Activated B cell treated with CpG ODN at 0.5 μM for 24 hours (primary cell): Measurements from ENCODE around the gene PODNL1. TPM values are rescaled to one million over a fixed set of nuclear protein-coding genes. Genes with fewer than 3 reads are reported as not detected.

ENCODE experiments used
- ATAC-seq: fragments of 200-7000 bp; cut with Tn5 transposase; one replicate; pipeline ENCODE4 v1.10.0; 2021; ENCODE audit warnings: low read depth, mild to moderate bottlenecking, moderate library complexity
- CTCF ChIA-PET: fragments of 350-600 bp; sonication (Branson Sonifier 250); formaldehyde crosslinking; loops from one replicate; lab custom pipeline; 2021; ENCODE audit warnings: antibody characterized with exemption; lab: Charles Lee
- POLR2A ChIA-PET: fragments of 350-600 bp; sonication (Branson Sonifier 250); formaldehyde crosslinking; loops from one replicate; lab custom pipeline; 2021; ENCODE audit warnings: antibody characterized with exemption; lab: Charles Lee
- DNase-seq: peaks from one replicate; pipeline ENCODE4 v3.0.0; 2022
- H3K27ac Mint-ChIP-seq: one replicate; pipeline ENCODE4 v1.8.0; 2020; ENCODE audit warnings: mixed read lengths
- H3K27me3 Mint-ChIP-seq: one replicate; pipeline ENCODE4 v1.8.0; 2021; ENCODE audit warnings: mixed read lengths
- H3K36me3 Mint-ChIP-seq: one replicate; pipeline ENCODE4 v1.8.0; 2021; ENCODE audit warnings: low read depth, mixed read lengths
- H3K4me1 Mint-ChIP-seq: one replicate; pipeline ENCODE4 v1.8.0; 2021; ENCODE audit warnings: mixed read lengths
- H3K4me3 Mint-ChIP-seq: one replicate; pipeline ENCODE4 v1.8.0; 2020; ENCODE audit warnings: mild to moderate bottlenecking, mixed read lengths
- H3K9me3 Mint-ChIP-seq: one replicate; pipeline ENCODE4 v1.8.0; 2020; ENCODE audit warnings: mixed read lengths
- intact Hi-C: fragments of 100-400 bp; cut with micrococcal nuclease; formaldehyde crosslinking; loops from one replicate; pipeline ENCODE4 v1.15.1; 2024
- total RNA-seq: library from RNA; stranded (reverse); gene quantifications from 2 replicates; pipeline ENCODE4 v1.2.3, GENCODE V29; 2022
- TF ChIP-seq, protein P1 (sequence below): fragments of 200-600 bp; IDR thresholded peaks from one replicate; pipeline ENCODE4 v1.8.0; 2022; ENCODE audit warnings: antibody characterized with exemption, mild to moderate bottlenecking

Gene PODNL1
- total RNA-seq, 1 donor from 2014 or later: not detected

GRCh38 chr19:13952931-13953531 lies 14.8 kb upstream of the PODNL1 start:
- POLR2A ChIA-PET: interaction anchor here (0.6 to 2.9 kb wide), 19 partner anchors 11 to 465 kb away, joined by 3 to 30 read pairs (median 4); partner anchors contain the start of genes IL27RA, MISP3, RFX1 and ZSWIM4
- Mint-ChIP-seq H3K27me3 (no peaks in the 10 kb centered on the region), H3K4me3 (peak overlapping the region; percentile 94), H3K36me3 (peaks cover 32% of the 10 kb centered on the region), H3K9me3 (no peaks in the 10 kb centered on the region), H3K27ac (peak overlapping the region; percentile 80), H3K4me1 (peaks cover 18% of the 10 kb centered on the region)
- intact Hi-C loops: loop anchor here (1.0 to 2.0 kb wide), 9 partner anchors 33 to 184 kb away; partner anchors contain the start of genes BRME1, CC2D1A, PRKACA and RFX1
- TF ChIP-seq, protein P1, sequence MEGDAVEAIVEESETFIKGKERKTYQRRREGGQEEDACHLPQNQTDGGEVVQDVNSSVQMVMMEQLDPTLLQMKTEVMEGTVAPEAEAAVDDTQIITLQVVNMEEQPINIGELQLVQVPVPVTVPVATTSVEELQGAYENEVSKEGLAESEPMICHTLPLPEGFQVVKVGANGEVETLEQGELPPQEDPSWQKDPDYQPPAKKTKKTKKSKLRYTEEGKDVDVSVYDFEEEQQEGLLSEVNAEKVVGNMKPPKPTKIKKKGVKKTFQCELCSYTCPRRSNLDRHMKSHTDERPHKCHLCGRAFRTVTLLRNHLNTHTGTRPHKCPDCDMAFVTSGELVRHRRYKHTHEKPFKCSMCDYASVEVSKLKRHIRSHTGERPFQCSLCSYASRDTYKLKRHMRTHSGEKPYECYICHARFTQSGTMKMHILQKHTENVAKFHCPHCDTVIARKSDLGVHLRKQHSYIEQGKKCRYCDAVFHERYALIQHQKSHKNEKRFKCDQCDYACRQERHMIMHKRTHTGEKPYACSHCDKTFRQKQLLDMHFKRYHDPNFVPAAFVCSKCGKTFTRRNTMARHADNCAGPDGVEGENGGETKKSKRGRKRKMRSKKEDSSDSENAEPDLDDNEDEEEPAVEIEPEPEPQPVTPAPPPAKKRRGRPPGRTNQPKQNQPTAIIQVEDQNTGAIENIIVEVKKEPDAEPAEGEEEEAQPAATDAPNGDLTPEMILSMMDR: no peak
- ATAC-seq (no peak), DNase-seq (no peak)
- CTCF ChIA-PET: interaction anchor here (1.3 to 1.9 kb wide), 3 partner anchors 50 to 184 kb away, joined by 3 to 5 read pairs (median 4); partner anchors contain the start of gene ASF1B

GRCh38 chr19:13952154-13952930 lies 14.1 kb upstream of the PODNL1 start, which contains the start of gene DCAF15:
TSS of gene DCAF15 (plus strand) at chr19:13952509. CDS start at chr19:13952513, 4 bp downstream.
- peak; percentile 89 for DNase-seq
- ATAC-seq: peak; percentile 96
- Mint-ChIP-seq H3K36me3 (peaks cover 25% of the 10 kb centered on the region), H3K4me3 (peak within 1 kb of the TSS; percentile 94), H3K9me3 (no peaks in the 10 kb centered on the region), H3K4me1 (peaks cover 18% of the 10 kb centered on the region), H3K27ac (peak within 1 kb of the TSS; percentile 90), H3K27me3 (no peaks in the 10 kb centered on the region)
- TF ChIP-seq, protein P1: no peak
- CTCF ChIA-PET: interaction anchor here (1.2 to 1.9 kb wide), 4 partner anchors 49 to 185 kb away, joined by 3 to 5 read pairs (median 4); partner anchors contain the start of genes ASF1B and IL27RA
- intact Hi-C loops: loop anchor here (1.0 to 2.0 kb wide), 9 partner anchors 34 to 185 kb away; partner anchors contain the start of genes BRME1, CC2D1A, PRKACA and RFX1
- POLR2A ChIA-PET: interaction anchor here (0.6 to 2.9 kb wide), 18 partner anchors 11 to 466 kb away, joined by 3 to 30 read pairs (median 4); partner anchors contain the start of genes IL27RA, MISP3, RFX1 and ZSWIM4

- no peak for DNase-seq
- Mint-ChIP-seq H3K36me3 (peaks cover 20% of the 10 kb centered on the region), H3K9me3 (no peaks in the 10 kb centered on the region), H3K4me1 (peaks cover 18% of the 10 kb centered on the region), H3K4me3 (peak overlapping the region; percentile 94), H3K27ac (peak overlapping the region; percentile 90), H3K27me3 (no peaks in the 10 kb centered on the region)
- TF ChIP-seq, protein P1: no peak
- intact Hi-C loops: loop anchor here (1.0 to 2.0 kb wide), 9 partner anchors 35 to 186 kb away; partner anchors contain the start of genes BRME1, CC2D1A, PRKACA and RFX1
- CTCF ChIA-PET: interaction anchor here (1.2 to 1.9 kb wide), 3 partner anchors 49 to 91 kb away, joined by 4 to 5 read pairs (median 4); partner anchors contain the start of gene IL27RA
- ATAC-seq: no peak
- POLR2A ChIA-PET: interaction anchor here (0.6 to 2.9 kb wide), 12 partner anchors 27 to 129 kb away, joined by 3 to 30 read pairs (median 4); partner anchors contain the start of genes IL27RA, MISP3 and RFX1
These were observed 13.6 kb upstream of the PODNL1 start for GRCh38 chr19:13951799-13952153.

- intact Hi-C loops: no loop called here
- POLR2A ChIA-PET: interaction anchor here (0.7 to 2.5 kb wide), 2 partner anchors 81 to 292 kb away, joined by 5 to 21 read pairs; partner anchors contain the start of gene IL27RA
- H3K9me3 Mint-ChIP-seq: no peaks in the 10 kb centered on the region
- no peak for ATAC-seq
- no peak overlapping the region for H3K4me3 Mint-ChIP-seq
- peaks cover 18% of the 10 kb centered on the region for H3K4me1 Mint-ChIP-seq
- TF ChIP-seq, protein P1: no peak
- no peak for DNase-seq
- no peak overlapping the region for H3K27ac Mint-ChIP-seq
- H3K27me3 Mint-ChIP-seq: no peaks in the 10 kb centered on the region
- CTCF ChIA-PET: no interaction called here
- peaks cover 14% of the 10 kb centered on the region for H3K36me3 Mint-ChIP-seq
These were observed 12.8 kb upstream of the PODNL1 start for GRCh38 chr19:13951043-13951442.
